Sigmoid colon (tissue), 7 donors: Measurements from ENCODE around the gene ADCK2. TPM values are rescaled to one million over a fixed set of nuclear protein-coding genes. Genes with fewer than 3 reads are reported as not detected.
A peak's percentile ranks its signal among the peaks of the same experiment; 100 is the strongest.
"Not testable (repeated sequence)": the region's sequence is repeated elsewhere in the genome, so short reads cannot be mapped to it uniquely, and the experiment has no call there.

ENCODE experiments used
- DNase-seq: peaks from one replicate; pipeline ENCODE4 v3.0.0-alpha.2; 2019
- H3K27ac ChIP-seq, 4 donors: fragments of 200-600 bp; sonication (generic); one replicate each; pipeline ENCODE4 v1.5.1; 2016 to 2019; ENCODE audit warnings: mild to moderate bottlenecking in 1 of 4
- H3K27me3 ChIP-seq, 3 donors: fragments of 200-600 bp; sonication (generic); one replicate each; pipeline ENCODE4 v1.5.1; 2019; ENCODE audit warnings: mild to moderate bottlenecking in 1 of 3
- H3K36me3 ChIP-seq, 4 donors: fragments of 200-600 bp; sonication (generic); one replicate each; pipeline ENCODE4 v1.5.1; 2016 to 2019
- H3K4me1 ChIP-seq, 4 donors: fragments of 200-600 bp; sonication (generic); one replicate each; pipeline ENCODE4 v1.5.1; 2017 to 2019
- H3K4me3 ChIP-seq, 4 donors: fragments of 200-600 bp; sonication (generic); one replicate each; pipeline ENCODE4 v1.5.1; 2017 to 2019; ENCODE audit warnings: mild to moderate bottlenecking in 2 of 4, moderate library complexity in 1 of 4
- H3K9me3 ChIP-seq, 4 donors: fragments of 200-600 bp in 3 of 4; sonication (generic) in 3 of 4; one replicate each; pipeline versions ENCODE4 v1.5.1 to v1.6.1; 2013 to 2019
- EP300 ChIP-seq, 4 donors: sonication (generic); formaldehyde crosslinking; IDR thresholded peaks; one replicate each; pipeline ENCODE4 v1.6.1; 2017; ENCODE audit warnings: antibody characterized with exemption in 4 of 4
- POLR2A ChIP-seq, 2 donors: fragments of 450-650 bp; IDR thresholded peaks; one replicate each; pipeline ENCODE4 v1.6.1; 2016; ENCODE audit warnings: antibody characterized with exemption in 2 of 2, mild to moderate bottlenecking in 2 of 2, moderate library complexity in 2 of 2
- POLR2AphosphoS5 ChIP-seq, 4 donors: sonication (generic); formaldehyde crosslinking; IDR thresholded peaks; one replicate each; pipeline ENCODE4 v1.6.1; 2017; ENCODE audit warnings: antibody characterized with exemption in 4 of 4
- WGBS, 2 donors: extraction: QIAGEN DNeasy Blood & Tissue Kit; methylation state at CpG; one replicate each; pipeline ENCODE4 v1.1.7; 2013; 5-methylcytosine and 5-hydroxymethylcytosine counted together
- intact Hi-C: fragments of 100-400 bp; cut with DNase I; formaldehyde crosslinking; loops from one replicate; pipeline ENCODE4 v1.15.1; 2023
- polyA plus RNA-seq, 3 donors: library from polyadenylated mRNA; stranded (reverse); fragments of 200-250 nt; gene quantifications; one replicate each; pipeline ENCODE4 v1.2.3, GENCODE V29; 2013
- total RNA-seq, 4 donors: library from RNA; depleted of rRNA; stranded (reverse); fragments of >200 nt; gene quantifications; one replicate each; pipeline ENCODE4 v1.1.0, GENCODE V29; 2016
- TF ChIP-seq, protein P1 (sequence below), 4 experiments: fragments of 450-650 bp in 3 of 4; fragments of 200-600 bp in 1 of 4; IDR thresholded peaks; one replicate each; pipeline ENCODE4 v1.5.1; 2016 to 2019; ENCODE audit warnings: antibody characterized with exemption in 4 of 4, mild to moderate bottlenecking in 3 of 4, moderate library complexity in 2 of 4
- donor health status: healthy with polysubstance abuse.
- donor health status: Bipolar disorder and iron deficiency.
- donor health status: healthy.

The ADCK2 gene
- total and polyA plus RNA-seq, 7 donors, result 14.8 to 24.0 (median 20.5) TPM

GRCh38 chr7:140669352-140669751 lies 3.4 kb upstream of the ADCK2 start:
- Histone ChIP-seq H3K9me3 (no peaks in the 10 kb centered on the region), H3K36me3 (no peaks in the 10 kb centered on the region), H3K27me3 (no peaks in the 10 kb centered on the region), H3K4me1 (peaks cover 0 to 17% (median 12%) of the 10 kb centered on the region in 4 donors), H3K27ac (no peak overlapping the region), H3K4me3 (no peak overlapping the region)
- WGBS, 2 donors, result 88 to 91% methylated on average over 3 of the region's 3 CpGs
- intact Hi-C loops, result no loop called here
- TF ChIP-seq EP300 (IDR thresholded peaks at IDR 0.05), result no peak
- no peak for DNase-seq

DNA sequence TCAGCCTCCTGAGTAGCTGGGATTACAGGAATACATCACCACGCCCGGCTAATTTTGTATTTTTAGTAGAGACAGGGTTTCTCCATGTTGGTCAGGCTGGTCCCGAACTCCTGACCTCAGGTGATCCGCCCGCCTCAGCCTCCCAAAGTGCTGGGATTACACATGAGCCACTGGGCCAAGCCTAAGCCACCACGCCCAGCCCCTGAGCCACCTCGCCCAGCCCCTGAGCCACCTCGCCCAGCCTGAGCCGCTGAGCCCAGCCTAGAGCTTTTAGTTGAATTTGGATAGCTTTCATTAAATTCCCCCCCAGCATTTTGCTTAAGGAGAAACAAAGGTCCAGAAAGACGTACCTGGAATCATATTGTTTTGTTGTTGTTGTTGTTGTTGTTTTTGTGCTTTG lies 2.9 kb upstream of the ADCK2 start:
- WGBS, 2 donors, result 60 to 89% methylated on average over 10 of the region's 10 CpGs
- H3K36me3 ChIP-seq, H3K27ac ChIP-seq, H3K4me3 ChIP-seq, H3K27me3 ChIP-seq, H3K9me3 ChIP-seq: not testable (repeated sequence)
- intact Hi-C loops, result loop anchor here (5.0 to 10.0 kb wide), 3 partner anchors 342 to 865 kb away; partner anchors contain the start of genes KDM7A and MRPS33
- peak; percentile 25 for DNase-seq
- peaks cover 0 to 22% (median 17%) of the 10 kb centered on the region in 4 donors for H3K4me1 ChIP-seq

- intact Hi-C loops, result loop anchor here (5.0 to 10.0 kb wide), 3 partner anchors 342 to 864 kb away; partner anchors contain the start of genes KDM7A and MRPS33
- 70 to 75% methylated on average over 4 of the region's 4 CpGs for WGBS, 2 donors
- no peak overlapping the region for H3K4me3 ChIP-seq
- no peaks in the 10 kb centered on the region for H3K36me3 ChIP-seq
- H3K4me1 ChIP-seq, result peaks cover 0 to 28% (median 23%) of the 10 kb centered on the region in 4 donors
- TF ChIP-seq, protein P1, sequence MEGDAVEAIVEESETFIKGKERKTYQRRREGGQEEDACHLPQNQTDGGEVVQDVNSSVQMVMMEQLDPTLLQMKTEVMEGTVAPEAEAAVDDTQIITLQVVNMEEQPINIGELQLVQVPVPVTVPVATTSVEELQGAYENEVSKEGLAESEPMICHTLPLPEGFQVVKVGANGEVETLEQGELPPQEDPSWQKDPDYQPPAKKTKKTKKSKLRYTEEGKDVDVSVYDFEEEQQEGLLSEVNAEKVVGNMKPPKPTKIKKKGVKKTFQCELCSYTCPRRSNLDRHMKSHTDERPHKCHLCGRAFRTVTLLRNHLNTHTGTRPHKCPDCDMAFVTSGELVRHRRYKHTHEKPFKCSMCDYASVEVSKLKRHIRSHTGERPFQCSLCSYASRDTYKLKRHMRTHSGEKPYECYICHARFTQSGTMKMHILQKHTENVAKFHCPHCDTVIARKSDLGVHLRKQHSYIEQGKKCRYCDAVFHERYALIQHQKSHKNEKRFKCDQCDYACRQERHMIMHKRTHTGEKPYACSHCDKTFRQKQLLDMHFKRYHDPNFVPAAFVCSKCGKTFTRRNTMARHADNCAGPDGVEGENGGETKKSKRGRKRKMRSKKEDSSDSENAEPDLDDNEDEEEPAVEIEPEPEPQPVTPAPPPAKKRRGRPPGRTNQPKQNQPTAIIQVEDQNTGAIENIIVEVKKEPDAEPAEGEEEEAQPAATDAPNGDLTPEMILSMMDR (IDR thresholded peaks at IDR 0.05), result no peak
- TF ChIP-seq EP300 (IDR thresholded peaks at IDR 0.05) (no peak), POLR2A (IDR thresholded peaks at IDR 0.05) (no peak), POLR2AphosphoS5 (IDR thresholded peaks at IDR 0.05) (no peak)
- H3K9me3 ChIP-seq, result no peaks in the 10 kb centered on the region
- H3K27me3 ChIP-seq, result no peaks in the 10 kb centered on the region
- H3K27ac ChIP-seq, result no peak overlapping the region
- peak; percentile 56 for DNase-seq
These were observed 2.3 kb upstream of the ADCK2 start for GRCh38 chr7:140670343-140670935.

DNA sequence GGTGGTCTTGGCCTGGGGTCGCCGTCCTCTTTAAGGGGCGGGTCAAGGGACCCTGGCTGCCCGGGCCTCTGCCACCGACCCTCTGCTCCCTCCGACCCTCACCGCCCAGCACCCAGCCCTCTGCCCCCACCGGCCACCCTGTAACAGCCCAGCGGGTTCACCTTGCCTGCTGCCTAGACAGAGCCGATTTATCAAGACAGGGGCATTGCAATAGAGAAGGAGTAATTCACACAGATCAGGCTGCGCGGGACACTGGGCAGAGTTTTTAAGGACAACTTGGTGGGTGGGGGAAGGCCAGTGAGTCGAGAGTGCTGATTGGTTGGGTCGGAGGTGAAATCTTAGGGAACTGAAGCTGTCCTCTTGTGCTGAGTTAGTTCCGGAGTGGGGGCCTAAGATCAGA lies 779 bp upstream of the ADCK2 start:
- 84 to 85% methylated on average over 15 of the region's 15 CpGs for WGBS, 2 donors
- peaks cover 0 to 35% (median 29%) of the 10 kb centered on the region in 4 donors for H3K4me1 ChIP-seq
- no peaks in the 10 kb centered on the region for H3K9me3 ChIP-seq
- TF ChIP-seq POLR2A (IDR thresholded peaks at IDR 0.05) (no peak), EP300 (IDR thresholded peaks at IDR 0.05) (no peak), POLR2AphosphoS5 (IDR thresholded peaks at IDR 0.05) (no peak)
- peak overlapping the region in 1 of 4 donors; percentile 79 for H3K27ac ChIP-seq
- peak; percentile 48 for DNase-seq
- H3K27me3 ChIP-seq, result no peaks in the 10 kb centered on the region
- H3K36me3 ChIP-seq, result no peaks in the 10 kb centered on the region
- intact Hi-C loops, result loop anchor here (5.0 to 10.0 kb wide), 3 partner anchors 340 to 863 kb away; partner anchors contain the start of genes KDM7A and MRPS33
- H3K4me3 ChIP-seq, result no peak overlapping the region

GRCh38 chr7:140673063-140673773 lies 473 bp downstream of the ADCK2 start:
- peak overlapping the region; percentile 53 to 79 (median 74) for H3K4me3 ChIP-seq

More at GRCh38 chr7:140673063-140673773, 473 bp downstream of the ADCK2 start:
- Histone ChIP-seq H3K27me3 (no peaks in the 10 kb centered on the region), H3K36me3 (peaks cover 0 to 6% (median 0%) of the 10 kb centered on the region in 4 donors), H3K4me1 (peaks cover 0 to 35% (median 29%) of the 10 kb centered on the region in 4 donors), H3K27ac (peak overlapping the region; percentile 79 to 87 (median 82)), H3K9me3 (no peaks in the 10 kb centered on the region)
- 0% methylated on average over 72 of the region's 72 CpGs for WGBS, 2 donors
- intact Hi-C loops, result loop anchor here (5.0 to 10.0 kb wide), 3 partner anchors 339 to 862 kb away; partner anchors contain the start of genes KDM7A and MRPS33
- DNase-seq, result peak; percentile 70
- TF ChIP-seq POLR2AphosphoS5 (IDR thresholded peaks at IDR 0.05) (peak in 2 of 4 donors; percentile 4 to 11), POLR2A (IDR thresholded peaks at IDR 0.05) (peak in 1 of 2 donors; percentile 35)
- TF ChIP-seq, protein P1 (IDR thresholded peaks at IDR 0.05), result no peak
